Left lung (tissue), 10 donors: ENCODE measurements around the gene EXD3. TPM values are rescaled to one million over a fixed set of nuclear protein-coding genes. Genes with fewer than 3 reads are reported as not detected.

Source experiments
- ATAC-seq: fragments of 200-7000 bp; cut with Tn5 transposase; one replicate; pipeline ENCODE4 v1.9.1; 2020; ENCODE audit warnings: moderate library complexity
- DNase-seq, 4 donors: peaks; one replicate each; pipeline ENCODE4 v3.0.0-alpha.2; 2013 to 2020
- H3K27ac ChIP-seq, 2 donors: fragments of 200-600 bp; sonication (generic) in 1 of 2; one replicate each; pipeline versions ENCODE4 v1.5.0 to v1.8.0; 2020 to 2021
- H3K27me3 ChIP-seq, 2 donors: fragments of 200-600 bp; sonication (generic) in 1 of 2; one replicate each; pipeline versions ENCODE4 v1.5.0 to v1.8.0; 2020 to 2021
- H3K36me3 ChIP-seq, 2 donors: fragments of 200-600 bp; sonication (generic) in 1 of 2; one replicate each; pipeline versions ENCODE4 v1.5.0 to v1.8.0; 2020 to 2021
- H3K4me1 ChIP-seq, 2 donors: fragments of 200-600 bp; one replicate each; pipeline ENCODE4 v1.8.0; 2021
- H3K4me3 ChIP-seq, 2 donors: fragments of 200-600 bp; sonication (generic) in 1 of 2; one replicate each; pipeline versions ENCODE4 v1.5.0 to v1.8.0; 2020 to 2021; ENCODE audit warnings: mild to moderate bottlenecking in 1 of 2
- H3K9me3 ChIP-seq, 2 donors: fragments of 200-600 bp; sonication (generic) in 1 of 2; one replicate each; pipeline versions ENCODE4 v1.5.0 to v1.8.0; 2020 to 2021
- intact Hi-C, 2 donors: fragments of 100-400 bp; cut with DNase I; formaldehyde crosslinking; loops; one replicate each; pipeline versions ENCODE4 v1.11.2 to v1.14.2; 2022
- polyA plus RNA-seq, 6 donors: library from polyadenylated mRNA; unstranded; fragments of 120-200 nt; gene quantifications; one replicate each; pipeline ENCODE4 v1.2.1, GENCODE V29; 2013; ENCODE audit not compliant: insufficient read length in 6 of 6
- total RNA-seq, 2 donors: library from RNA; stranded (reverse); fragmentation: NEBNext Ultra II Directional; extraction: Animal tissue kit (Norgen Biotek cat#: 25700); gene quantifications; one replicate each; pipeline ENCODE4 v1.2.1, GENCODE V29; 2021
- TF ChIP-seq, protein P1 (sequence below), 2 donors: fragments of 200-600 bp; sonication (generic) in 1 of 2; IDR thresholded peaks; one replicate each; pipeline versions ENCODE4 v1.5.0 to v1.8.0; 2021; ENCODE audit warnings: antibody characterized with exemption in 2 of 2
- donor health status: DM: no; HTN: yes; CAD: no.
- donor health status: DM: no; HTN: no; CAD: no.

The EXD3 gene
- total and polyA plus RNA-seq, 8 donors: 13.2 to 21.8 (median 16.6) TPM

- Histone ChIP-seq H3K4me3 (peak overlapping the region; percentile 34 to 46), H3K36me3 (no peaks in the 10 kb centered on the region), H3K27ac (peak overlapping the region; percentile 62 to 67), H3K27me3 (peaks cover 13 to 93% of the 10 kb centered on the region in 2 donors), H3K9me3 (no peaks in the 10 kb centered on the region), H3K4me1 (peaks cover 18 to 67% of the 10 kb centered on the region in 2 donors)
- ATAC-seq: no peak
- no peak for DNase-seq
- intact Hi-C loops: loop anchor here in 1 of 2 donors (10.0 kb wide), 1 partner anchor 104 kb away; no protein-coding TSS in a partner anchor
- TF ChIP-seq, protein P1, sequence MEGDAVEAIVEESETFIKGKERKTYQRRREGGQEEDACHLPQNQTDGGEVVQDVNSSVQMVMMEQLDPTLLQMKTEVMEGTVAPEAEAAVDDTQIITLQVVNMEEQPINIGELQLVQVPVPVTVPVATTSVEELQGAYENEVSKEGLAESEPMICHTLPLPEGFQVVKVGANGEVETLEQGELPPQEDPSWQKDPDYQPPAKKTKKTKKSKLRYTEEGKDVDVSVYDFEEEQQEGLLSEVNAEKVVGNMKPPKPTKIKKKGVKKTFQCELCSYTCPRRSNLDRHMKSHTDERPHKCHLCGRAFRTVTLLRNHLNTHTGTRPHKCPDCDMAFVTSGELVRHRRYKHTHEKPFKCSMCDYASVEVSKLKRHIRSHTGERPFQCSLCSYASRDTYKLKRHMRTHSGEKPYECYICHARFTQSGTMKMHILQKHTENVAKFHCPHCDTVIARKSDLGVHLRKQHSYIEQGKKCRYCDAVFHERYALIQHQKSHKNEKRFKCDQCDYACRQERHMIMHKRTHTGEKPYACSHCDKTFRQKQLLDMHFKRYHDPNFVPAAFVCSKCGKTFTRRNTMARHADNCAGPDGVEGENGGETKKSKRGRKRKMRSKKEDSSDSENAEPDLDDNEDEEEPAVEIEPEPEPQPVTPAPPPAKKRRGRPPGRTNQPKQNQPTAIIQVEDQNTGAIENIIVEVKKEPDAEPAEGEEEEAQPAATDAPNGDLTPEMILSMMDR (IDR thresholded peaks at IDR 0.05): no peak
Measured at GRCh38 chr9:137300567-137301080, 122.3 kb downstream of the EXD3 start.

- TF ChIP-seq, protein P1 (IDR thresholded peaks at IDR 0.05): no peak
- DNase-seq (no peak), ATAC-seq (no peak)
- Histone ChIP-seq H3K36me3 (no peaks in the 10 kb centered on the region), H3K27me3 (peaks cover 14 to 93% of the 10 kb centered on the region in 2 donors), H3K27ac (peak overlapping the region; percentile 37 to 62), H3K4me1 (peaks cover 11 to 67% of the 10 kb centered on the region in 2 donors), H3K9me3 (no peaks in the 10 kb centered on the region), H3K4me3 (peak overlapping the region; percentile 34 to 46)
- intact Hi-C loops: loop anchor here in 1 of 2 donors (10.0 kb wide), 1 partner anchor 105 kb away; no protein-coding TSS in a partner anchor
Measured at GRCh38 chr9:137299938-137300337, 123.0 kb downstream of the EXD3 start.

- DNase-seq (no peak), ATAC-seq (no peak)
- peaks cover 5 to 67% of the 10 kb centered on the region in 2 donors for H3K4me1 ChIP-seq
- intact Hi-C loops: no loop called here
- H3K27me3 ChIP-seq: peaks cover 16 to 93% of the 10 kb centered on the region in 2 donors
- H3K36me3 ChIP-seq: no peaks in the 10 kb centered on the region
- H3K9me3 ChIP-seq: peaks cover 0 to 3% of the 10 kb centered on the region in 2 donors
- H3K27ac ChIP-seq: peak overlapping the region; percentile 60 to 65
- TF ChIP-seq, protein P1 (IDR thresholded peaks at IDR 0.05): no peak
- H3K4me3 ChIP-seq: peak overlapping the region in 1 of 2 donors; percentile 46
Measured at GRCh38 chr9:137299203-137299565, 123.8 kb downstream of the EXD3 start.

GRCh38 chr9:137298401-137299202 lies 124.4 kb downstream of the EXD3 start:
- peaks cover 5 to 66% of the 10 kb centered on the region in 2 donors for H3K4me1 ChIP-seq
- H3K4me3 ChIP-seq: peak overlapping the region in 1 of 2 donors; percentile 46
- H3K9me3 ChIP-seq: peaks cover 0 to 3% of the 10 kb centered on the region in 2 donors
- TF ChIP-seq, protein P1 (IDR thresholded peaks at IDR 0.05): no peak
- intact Hi-C loops: no loop called here
- ATAC-seq (no peak), DNase-seq (peak in 1 of 4 donors; percentile 57)
- peaks cover 16 to 93% of the 10 kb centered on the region in 2 donors for H3K27me3 ChIP-seq
- peak overlapping the region; percentile 60 to 65 for H3K27ac ChIP-seq
- H3K36me3 ChIP-seq: no peaks in the 10 kb centered on the region

- TF ChIP-seq, protein P1 (IDR thresholded peaks at IDR 0.05): no peak
- ATAC-seq (no peak), DNase-seq (no peak)
- peak overlapping the region; percentile 60 to 65 for H3K27ac ChIP-seq
- H3K9me3 ChIP-seq: peaks cover 0 to 3% of the 10 kb centered on the region in 2 donors
- peaks cover 5 to 61% of the 10 kb centered on the region in 2 donors for H3K4me1 ChIP-seq
- intact Hi-C loops: no loop called here
- H3K27me3 ChIP-seq: peaks cover 16 to 93% of the 10 kb centered on the region in 2 donors
- no peaks in the 10 kb centered on the region for H3K36me3 ChIP-seq
- peak overlapping the region in 1 of 2 donors; percentile 46 for H3K4me3 ChIP-seq
Measured at GRCh38 chr9:137297966-137298365, 125.0 kb downstream of the EXD3 start.
